Measurements from ENCODE around the gene HYOU1. TPM values are rescaled to one million over a fixed set of nuclear protein-coding genes. Genes with fewer than 3 reads are reported as not detected.
"Not testable (repeated sequence)": the region's sequence is repeated elsewhere in the genome, so short reads cannot be mapped to it uniquely, and the experiment has no call there.

The HYOU1 gene
- total RNA-seq, 1 donor from 2014 or later = 90.7 TPM

- DNase-seq (ENCODE audit: low spot score) = no peak
- intact Hi-C loops (cut with DNase I) = no loop called here
Measured at GRCh38 chr11:119049081-119049480, 7.9 kb downstream of the HYOU1 start.

- intact Hi-C loops (cut with DNase I) = no loop called here
- no peak for DNase-seq (ENCODE audit: low spot score)
Measured at GRCh38 chr11:119048644-119049043, 8.4 kb downstream of the HYOU1 start.

DNA sequence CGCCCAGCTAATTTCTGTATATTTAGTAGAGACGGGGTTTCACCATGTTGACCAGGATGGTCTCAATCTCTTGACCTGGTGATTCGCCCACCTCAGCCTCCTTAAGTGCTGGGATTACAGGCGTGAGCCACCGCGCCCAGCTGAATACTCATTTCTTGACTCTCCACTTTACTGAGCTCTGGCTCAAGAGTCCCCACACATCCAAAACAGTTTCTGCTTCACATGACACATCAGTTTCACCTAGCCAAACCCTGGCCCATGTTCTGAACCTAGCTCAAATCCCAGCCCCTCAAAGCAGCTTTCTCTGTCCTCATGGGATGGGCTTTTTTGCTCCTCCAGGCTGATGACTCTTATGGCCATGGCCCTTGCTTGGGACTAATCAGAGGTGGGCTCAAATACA is 9.8 kb downstream of the HYOU1 start:
- no peak for DNase-seq (ENCODE audit: low spot score)
- intact Hi-C loops (cut with DNase I) = no loop called here

- intact Hi-C loops (cut with DNase I) = no loop called here
- no peak for DNase-seq (ENCODE audit: low spot score)
Measured at GRCh38 chr11:119046489-119046888, 10.5 kb downstream of the HYOU1 start.

DNA sequence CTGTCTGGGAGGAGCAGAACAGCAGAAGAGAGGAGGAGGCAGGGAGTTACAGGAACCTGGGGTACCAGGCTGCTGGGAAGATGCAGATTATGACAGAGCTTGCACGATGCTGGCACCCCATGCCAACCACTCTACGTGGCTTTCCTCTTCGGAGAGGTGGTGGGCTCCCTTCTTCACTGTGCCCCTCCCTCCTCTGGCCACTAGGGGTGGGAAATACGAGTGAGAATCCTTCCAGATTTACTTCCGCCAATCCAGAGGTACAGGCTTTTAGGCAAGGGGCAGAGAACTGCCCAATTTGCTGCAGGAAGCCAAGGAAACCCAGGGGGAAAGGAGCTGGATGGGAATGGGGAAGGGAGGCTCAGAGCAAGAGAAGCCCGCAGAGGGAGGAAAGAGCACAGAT is 12.3 kb downstream of the HYOU1 start:
- intact Hi-C loops (cut with DNase I) = no loop called here
- no peak for DNase-seq (ENCODE audit: low spot score)

DNA sequence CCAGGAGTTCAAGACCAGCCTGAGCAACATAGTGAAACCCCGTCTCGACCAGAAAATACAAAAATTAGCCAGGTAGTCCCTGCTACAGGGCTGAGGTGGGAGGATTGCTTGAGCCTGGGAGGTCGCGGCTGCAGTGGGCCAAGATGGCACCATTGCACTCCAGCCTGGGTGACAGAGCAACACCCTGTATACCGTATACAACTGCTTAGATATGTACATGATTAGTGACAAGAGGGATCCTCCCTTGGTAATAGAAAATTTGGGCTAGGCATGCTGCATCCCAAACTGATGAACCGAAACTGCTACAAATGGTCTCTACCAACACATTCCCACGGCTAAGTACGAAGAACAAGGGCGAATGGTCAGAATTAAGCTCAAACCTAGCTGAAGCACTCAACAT is 14.1 kb downstream of the HYOU1 start:
- intact Hi-C loops (cut with DNase I) = no loop called here
- no peak for DNase-seq (ENCODE audit: low spot score)

- intact Hi-C loops (cut with DNase I) = no loop called here
- DNase-seq (ENCODE audit: low spot score) = no peak
Measured at GRCh38 chr11:119041821-119042514, 15.0 kb downstream of the HYOU1 start.

DNA sequence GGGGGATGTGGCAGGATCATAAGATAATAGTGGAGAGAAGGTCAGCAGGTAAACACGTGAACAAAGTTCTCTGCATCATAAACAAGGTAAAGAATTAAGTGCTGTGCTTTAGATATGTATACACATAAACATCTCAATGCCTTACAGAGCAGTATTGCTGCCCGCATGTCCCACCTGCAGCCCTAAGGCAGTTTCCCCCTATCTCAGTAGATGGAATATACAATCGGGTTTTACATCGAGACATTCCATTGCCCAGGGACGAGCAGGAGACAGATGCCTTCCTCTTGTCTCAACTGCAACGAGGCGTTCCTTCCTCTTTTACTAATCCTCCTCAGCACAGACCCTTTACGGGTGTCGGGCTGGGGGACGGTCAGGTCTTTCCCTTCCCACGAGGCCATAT is 17.5 kb downstream of the HYOU1 start:
- DNase-seq (ENCODE audit: low spot score); intact Hi-C loops (cut with DNase I): not testable (repeated sequence)

- DNase-seq (ENCODE audit: low spot score) = no peak
- intact Hi-C loops (cut with DNase I) = no loop called here
Measured at GRCh38 chr11:119038884-119039283, 18.1 kb downstream of the HYOU1 start.

GRCh38 chr11:119034813-119035212 is 22.2 kb downstream of the HYOU1 start:
- no peak for DNase-seq (ENCODE audit: low spot score)
- intact Hi-C loops (cut with DNase I) = no loop called here

GRCh38 chr11:119033421-119033820 is 23.6 kb downstream of the HYOU1 start:
- DNase-seq (ENCODE audit: low spot score); intact Hi-C loops (cut with DNase I): not testable (repeated sequence)

GRCh38 chr11:119031912-119032280 is 25.1 kb downstream of the HYOU1 start:
- intact Hi-C loops (cut with DNase I) = no loop called here
- DNase-seq (ENCODE audit: low spot score) = no peak

DNA sequence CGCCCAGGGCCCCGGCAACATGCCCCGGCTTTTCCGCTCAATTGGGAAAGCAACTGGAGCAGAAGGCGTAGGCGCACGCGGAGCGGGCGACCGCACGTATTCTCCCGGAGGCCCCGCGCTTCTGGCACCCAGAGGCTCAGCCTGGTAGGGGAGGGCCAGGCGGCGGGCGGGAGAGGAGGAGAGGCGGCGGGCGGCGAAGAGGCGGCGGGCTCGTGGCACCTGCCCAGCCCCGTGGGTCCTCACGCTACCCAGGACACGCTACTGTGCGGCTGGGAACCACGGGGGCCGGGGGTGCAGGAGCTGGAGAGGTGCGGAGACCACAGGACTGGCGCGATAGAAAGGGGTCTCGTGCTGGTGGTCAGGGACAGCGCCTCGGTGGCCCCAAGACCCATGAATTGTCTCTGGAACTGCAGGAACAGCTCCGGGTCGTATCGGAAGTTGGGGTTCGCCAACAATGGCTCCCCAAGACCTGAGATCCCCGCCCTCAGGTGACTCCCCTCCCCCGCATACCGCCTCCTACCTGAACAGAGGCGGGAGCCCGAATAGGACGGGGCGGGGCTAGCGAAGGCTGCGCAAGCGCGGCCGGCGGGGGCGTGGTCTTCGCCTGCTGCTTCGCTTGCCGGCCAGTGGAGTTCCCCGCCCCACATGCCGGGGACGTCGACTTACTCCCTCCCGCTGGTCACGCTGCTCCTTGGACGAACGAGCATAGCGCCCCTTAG is 26.5 kb downstream of the HYOU1 start, which contains the start of gene SLC37A4:
Gene SLC37A4 (minus strand): TSS at position 549 of the 719 bp plus-strand sequence.
- intact Hi-C loops (cut with DNase I) = loop anchor here (1.0 kb wide), 1 partner anchor 12 kb away; the partner anchor contains the start of genes RPS25 and TRAPPC4
- peak; percentile 99 for DNase-seq (ENCODE audit: low spot score)

DNA sequence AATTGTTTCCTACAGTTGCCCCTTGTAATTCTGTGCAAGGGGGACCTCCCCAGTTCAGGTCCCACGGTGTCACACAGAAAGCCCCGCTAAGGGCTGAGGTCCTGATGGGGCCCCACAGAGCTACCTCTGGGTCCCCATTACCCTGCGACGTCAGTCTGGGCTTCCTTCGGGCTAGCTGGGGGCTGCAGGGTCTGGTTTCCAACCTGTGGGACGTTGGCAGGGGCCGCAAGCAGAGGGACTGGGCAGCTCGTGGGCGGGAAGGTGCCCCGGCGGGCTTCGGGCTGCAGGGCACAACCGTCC is 27.0 kb downstream of the HYOU1 start:
- intact Hi-C loops (cut with DNase I) = loop anchor here (1.0 kb wide), 1 partner anchor 12 kb away; the partner anchor contains the start of genes RPS25 and TRAPPC4
- no peak for DNase-seq (ENCODE audit: low spot score)

DNA sequence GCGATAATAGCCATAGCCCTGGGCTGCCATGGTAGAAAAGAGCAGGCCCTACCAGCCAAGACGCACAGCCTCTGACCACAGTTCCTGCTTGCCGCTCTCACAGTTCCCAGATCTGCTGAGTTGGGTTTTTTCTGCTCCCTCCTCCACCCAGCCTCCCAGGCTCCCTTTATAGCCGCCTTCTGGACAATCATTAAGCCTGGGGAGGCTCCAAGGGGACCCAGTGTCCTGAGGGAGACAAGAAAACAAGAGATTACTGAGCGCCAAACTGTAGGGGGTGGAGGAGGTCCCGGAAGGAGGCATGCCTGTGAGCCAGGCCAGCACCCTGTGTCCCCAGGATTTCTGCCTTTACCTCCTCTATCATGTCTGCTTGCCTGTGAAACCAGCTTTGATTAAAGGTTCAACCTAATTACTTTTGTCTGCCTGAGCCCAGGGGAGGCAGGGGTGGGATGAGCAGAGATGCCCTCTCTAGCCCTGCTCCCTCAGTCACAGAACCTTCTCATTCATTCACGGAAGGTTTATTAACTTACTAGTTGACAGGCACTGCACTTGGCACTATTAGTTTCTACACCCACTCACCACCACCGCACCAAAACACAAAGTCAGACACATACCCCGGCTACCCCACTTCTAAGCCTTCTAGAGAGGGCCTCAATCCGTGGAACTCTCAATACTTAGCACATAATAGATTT is 27.5 kb downstream of the HYOU1 start:
- intact Hi-C loops (cut with DNase I) = loop anchor here (1.0 kb wide), 1 partner anchor 11 kb away; the partner anchor contains the start of genes RPS25 and TRAPPC4
- DNase-seq (ENCODE audit: low spot score) = no peak

DNA sequence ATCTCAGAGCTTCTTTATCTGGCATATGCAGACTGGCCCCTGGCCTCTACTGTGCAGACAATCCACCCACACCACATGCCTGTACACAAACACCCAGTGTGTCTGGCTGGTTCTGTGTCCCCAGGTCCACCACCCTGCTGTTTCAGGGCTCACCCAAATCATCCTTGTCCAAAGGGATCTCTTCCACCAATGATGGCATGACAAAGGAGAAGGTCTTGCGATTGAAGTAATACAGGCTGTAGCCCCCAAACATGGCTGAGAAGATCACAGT is 28.0 kb downstream of the HYOU1 start:
- DNase-seq (ENCODE audit: low spot score) = no peak
- intact Hi-C loops (cut with DNase I) = no loop called here

GRCh38 chr11:119028346-119029068 is 28.5 kb downstream of the HYOU1 start:
- intact Hi-C loops (cut with DNase I) = no loop called here
- no peak for DNase-seq (ENCODE audit: low spot score)

GRCh38 chr11:119027561-119028345 is 29.3 kb downstream of the HYOU1 start:
- DNase-seq (ENCODE audit: low spot score) = no peak
- intact Hi-C loops (cut with DNase I) = no loop called here

- DNase-seq (ENCODE audit: low spot score) = no peak
- intact Hi-C loops (cut with DNase I) = no loop called here
Measured at GRCh38 chr11:119026970-119027369, 30.0 kb downstream of the HYOU1 start.
